Cardiac septum (tissue), 1 donor: Measurements from ENCODE around the gene EPHA8. TPM values are rescaled to one million over a fixed set of nuclear protein-coding genes. Genes with fewer than 3 reads are reported as not detected.

Source experiments
- DNase-seq: peaks from one replicate; pipeline ENCODE4 v3.0.0-alpha.2; 2020; ENCODE audit warnings: low spot score
- intact Hi-C: fragments of 100-400 bp; cut with DNase I; formaldehyde crosslinking; loops from one replicate; pipeline ENCODE4 v1.14.0; 2022
- long read RNA-seq: library from polyadenylated mRNA; unstranded; transcript quantifications from one replicate; pipeline ENCODE4 v2.0.0, GENCODE V29; 2021
- total RNA-seq: library from RNA; stranded (reverse); fragmentation: NEBNext Ultra II Directional; extraction: Animal tissue kit (Norgen Biotek cat#: 25700); gene quantifications from one replicate; pipeline ENCODE4 v1.2.1, GENCODE V29; 2021
- donor health status: DM: no; HTN: no; CAD: no.

The EPHA8 gene
- total RNA-seq = not detected
- long read RNA-seq = 0 reads

DNA sequence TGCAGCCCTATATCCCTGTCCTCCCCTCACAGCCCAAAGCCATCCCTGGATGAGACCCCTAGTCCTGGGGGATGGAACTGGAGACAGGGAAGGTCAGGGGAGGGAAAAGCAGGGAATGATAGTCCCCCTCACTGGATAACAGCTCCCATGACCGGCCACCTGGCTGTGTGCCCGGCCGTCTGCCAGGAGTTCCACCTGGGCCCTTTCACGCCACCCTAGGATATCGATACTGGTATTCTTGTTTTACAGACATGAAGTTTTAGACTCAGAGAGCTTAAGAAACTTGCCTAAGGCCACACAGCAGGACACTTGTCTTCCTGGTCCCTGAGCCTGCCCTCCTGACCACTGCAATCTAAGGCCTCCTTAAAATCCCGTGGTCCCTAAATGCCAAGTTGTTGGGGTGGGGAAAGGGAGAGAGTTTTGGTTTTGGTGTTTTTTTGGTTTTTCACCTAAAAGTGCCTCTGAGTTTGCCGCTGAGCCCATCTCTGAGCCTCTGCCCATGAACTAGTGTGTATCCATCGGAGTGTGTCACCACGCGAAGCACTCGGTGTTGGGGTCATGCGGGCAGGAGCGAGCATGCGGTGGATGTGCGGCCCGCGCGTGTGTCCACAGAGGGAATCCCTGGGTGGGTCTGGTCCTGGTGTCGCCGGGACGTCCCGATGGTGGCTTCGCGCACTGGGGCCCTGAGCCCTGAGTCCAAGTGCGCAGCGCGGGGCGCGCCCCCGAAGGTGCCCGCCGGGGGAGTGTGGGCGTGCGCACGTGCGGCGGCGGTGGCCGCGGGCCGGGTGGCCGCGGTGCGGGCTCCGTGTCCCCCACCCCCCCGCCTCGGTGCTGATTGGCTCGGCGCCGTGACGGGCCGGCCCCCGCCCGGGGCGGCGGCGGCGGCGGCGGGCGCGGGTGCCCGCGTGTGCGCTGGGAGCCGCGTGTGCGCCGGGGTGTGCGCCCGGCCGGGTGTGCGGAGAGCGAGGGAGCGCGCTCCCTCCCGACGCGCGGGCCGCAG is at the start of gene EPHA8:
Gene EPHA8 (plus strand): TSS at position 906 of the 1,000 bp plus-strand sequence. CDS start 147 bp downstream, outside the sequence.
- intact Hi-C loops = no loop called here
- DNase-seq = no peak

DNA sequence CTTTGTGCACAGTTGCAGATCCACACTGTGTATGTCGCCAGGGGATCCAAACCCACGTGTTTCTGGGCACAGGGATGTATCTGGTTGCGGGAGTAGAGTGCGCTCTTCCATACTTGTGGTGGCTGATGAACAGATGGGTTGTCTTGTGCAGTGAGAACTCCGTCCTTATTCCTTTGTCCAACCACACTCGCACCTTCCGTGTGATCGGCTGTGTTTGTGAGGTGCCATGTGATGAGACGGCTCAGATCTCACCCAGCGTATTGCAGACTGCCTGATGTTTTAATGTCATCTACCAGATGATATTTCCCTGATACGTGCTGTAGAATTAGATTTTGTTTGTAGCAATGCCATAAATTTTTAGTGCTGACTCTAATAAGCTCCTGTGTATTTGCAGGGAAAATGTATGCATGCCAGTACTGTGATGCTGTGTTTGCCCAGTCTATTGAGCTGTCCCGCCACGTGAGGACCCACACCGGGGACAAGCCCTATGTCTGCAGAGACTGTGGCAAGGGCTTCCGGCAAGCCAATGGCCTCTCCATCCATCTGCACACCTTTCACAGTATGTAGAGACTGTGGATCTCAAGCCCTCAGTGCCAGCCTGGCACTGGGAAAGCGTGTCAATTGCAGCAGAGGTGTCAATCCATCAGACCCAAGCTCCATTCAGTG is 46.2 kb upstream of the EPHA8 start:
- intact Hi-C loops = no loop called here
- no peak for DNase-seq

DNA sequence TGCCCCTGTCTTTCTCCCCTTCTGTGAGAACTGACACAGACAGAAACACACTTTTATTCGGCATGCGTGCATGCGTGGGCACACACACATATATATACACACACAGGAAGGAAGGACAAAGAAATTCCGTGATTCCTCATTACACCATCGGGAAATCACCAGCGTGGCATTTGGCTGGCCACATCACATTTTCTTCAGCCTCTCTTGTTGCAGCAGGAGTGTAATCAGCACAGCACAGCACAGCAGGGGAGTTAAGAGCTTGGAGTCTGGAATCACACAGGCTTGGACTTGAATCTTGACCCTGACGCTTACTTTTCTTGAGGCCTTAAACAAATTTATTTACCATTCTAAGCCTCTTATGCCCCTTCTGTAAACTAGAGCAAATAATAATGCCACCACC is 45.3 kb upstream of the EPHA8 start:
- intact Hi-C loops = no loop called here
- DNase-seq = no peak

DNA sequence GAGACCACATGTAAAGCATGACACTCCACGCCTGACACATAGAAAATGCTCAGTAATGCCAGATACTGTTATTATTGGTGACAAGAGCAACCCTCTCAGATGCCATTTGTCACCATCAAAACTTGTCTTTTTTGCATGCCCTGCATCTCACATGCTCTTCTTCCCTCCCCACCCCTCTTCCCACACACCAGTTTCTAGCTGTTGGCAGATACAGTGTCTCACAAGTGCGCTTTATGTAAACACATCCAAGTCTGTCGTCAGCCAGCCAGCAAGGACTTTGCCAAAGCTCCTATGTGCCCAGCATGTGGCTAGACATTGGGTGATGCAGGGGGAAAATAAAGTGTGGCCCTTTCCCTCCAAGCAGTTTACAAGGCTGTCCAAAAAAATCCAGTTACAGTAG is 44.9 kb upstream of the EPHA8 start:
- no peak for DNase-seq
- intact Hi-C loops = no loop called here

DNA sequence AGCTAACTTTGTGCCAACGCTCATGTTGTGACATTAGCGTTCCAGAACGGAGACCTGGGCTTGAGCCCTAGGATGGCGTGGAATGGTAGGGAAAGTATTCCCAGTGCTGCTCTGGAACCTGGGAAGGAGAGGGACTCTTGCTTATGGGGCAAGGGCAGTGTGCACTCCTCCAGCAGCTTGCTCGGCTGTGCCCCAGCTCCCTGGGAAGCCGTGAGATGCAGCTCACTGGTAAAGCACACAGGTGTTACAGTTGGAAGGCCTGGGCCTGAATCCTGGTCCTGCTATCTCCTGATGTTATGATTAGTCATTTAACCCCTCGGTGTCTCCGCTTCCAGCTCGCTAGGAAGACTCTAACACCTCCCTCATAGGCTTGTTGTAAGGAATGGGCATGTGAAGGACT is 42.4 kb upstream of the EPHA8 start:
- intact Hi-C loops = no loop called here
- DNase-seq = no peak

DNA sequence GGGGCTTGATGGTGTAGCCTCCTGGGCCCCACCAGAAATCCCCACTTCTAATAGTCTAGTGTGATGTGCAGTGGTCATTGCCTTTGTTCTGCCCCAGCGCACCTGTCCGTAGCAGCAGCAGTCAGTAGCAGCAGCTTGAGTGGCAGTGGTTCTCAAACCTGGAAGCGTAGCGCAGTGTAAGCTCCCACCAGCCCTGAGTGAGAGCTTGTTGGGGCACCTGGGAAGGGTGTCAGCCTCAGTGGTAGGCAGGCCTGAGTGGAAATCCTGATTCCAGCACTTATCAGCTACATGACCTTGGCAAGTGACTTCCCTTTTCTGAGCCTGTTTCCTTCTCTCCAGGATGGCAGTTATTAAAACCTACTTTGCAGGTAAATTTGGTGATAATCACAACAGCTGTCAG is 41.6 kb upstream of the EPHA8 start:
- no peak for DNase-seq
- intact Hi-C loops = no loop called here

DNA sequence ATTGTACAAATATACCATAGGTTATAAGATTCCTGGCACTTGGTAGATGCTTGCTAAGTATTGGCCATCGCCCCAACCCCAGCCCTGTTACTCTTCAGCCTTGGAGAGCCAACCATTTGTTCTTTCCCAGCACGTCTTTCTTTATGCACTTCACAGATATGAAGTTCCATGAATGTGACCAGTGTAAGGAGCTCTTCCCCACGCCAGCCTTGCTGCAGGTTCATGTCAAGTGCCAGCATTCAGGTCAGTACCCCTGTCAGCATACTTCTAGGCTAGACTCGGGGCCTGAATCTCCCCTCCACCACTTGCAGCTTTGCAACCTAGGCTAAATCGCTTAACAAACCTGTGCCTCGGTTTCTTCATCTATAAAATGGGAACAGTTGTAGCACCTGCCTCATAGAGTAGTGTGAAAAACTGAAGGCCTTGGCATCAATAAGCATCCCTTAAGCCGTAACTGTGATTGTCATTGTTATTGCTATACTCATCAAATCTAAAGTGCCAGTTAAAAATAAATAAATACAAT is 41.0 kb upstream of the EPHA8 start:
- intact Hi-C loops = no loop called here
- no peak for DNase-seq

DNA sequence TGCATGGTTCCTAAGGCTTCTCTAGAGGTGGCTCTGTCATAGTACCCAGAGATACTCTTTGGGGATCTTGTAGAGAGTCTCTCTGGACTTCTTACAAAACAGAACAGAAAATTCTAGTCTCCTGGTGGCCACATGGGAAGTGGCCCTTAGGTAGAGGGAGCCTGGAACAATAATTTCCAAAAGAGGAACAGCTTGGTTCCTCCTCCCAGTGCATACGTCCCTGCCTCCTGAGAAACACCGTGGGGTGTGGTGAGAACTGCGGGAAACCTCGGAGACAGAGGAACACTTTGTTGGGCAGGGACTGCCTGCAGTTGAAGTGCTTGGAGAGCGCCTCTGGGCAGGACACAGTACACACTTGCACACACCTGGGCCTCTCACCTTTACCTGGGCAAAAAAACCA is 38.8 kb upstream of the EPHA8 start:
- no peak for DNase-seq
- intact Hi-C loops = no loop called here

DNA sequence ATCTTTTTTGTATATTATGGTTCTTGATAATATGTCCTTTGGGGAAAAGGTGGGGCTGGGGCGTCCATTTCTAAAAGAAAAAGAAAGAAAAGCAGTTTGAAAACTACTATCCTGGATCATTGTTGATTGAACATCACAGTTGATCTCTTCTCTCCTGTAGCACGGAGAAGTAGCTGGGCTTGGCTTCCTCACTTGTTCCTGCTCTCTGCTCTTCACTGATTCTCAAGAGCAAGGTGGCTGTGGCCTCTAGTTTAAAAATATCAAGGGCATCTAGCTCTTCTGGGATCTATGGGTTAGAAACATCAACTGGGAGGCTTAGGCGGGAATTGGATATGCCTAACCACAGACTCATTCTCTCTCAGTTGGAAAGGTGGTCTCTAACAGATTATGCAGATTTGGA is 38.1 kb upstream of the EPHA8 start:
- intact Hi-C loops = loop anchor here (5.0 kb wide), 1 partner anchor 117 kb away; the partner anchor contains the start of gene C1QC
- no peak for DNase-seq

DNA sequence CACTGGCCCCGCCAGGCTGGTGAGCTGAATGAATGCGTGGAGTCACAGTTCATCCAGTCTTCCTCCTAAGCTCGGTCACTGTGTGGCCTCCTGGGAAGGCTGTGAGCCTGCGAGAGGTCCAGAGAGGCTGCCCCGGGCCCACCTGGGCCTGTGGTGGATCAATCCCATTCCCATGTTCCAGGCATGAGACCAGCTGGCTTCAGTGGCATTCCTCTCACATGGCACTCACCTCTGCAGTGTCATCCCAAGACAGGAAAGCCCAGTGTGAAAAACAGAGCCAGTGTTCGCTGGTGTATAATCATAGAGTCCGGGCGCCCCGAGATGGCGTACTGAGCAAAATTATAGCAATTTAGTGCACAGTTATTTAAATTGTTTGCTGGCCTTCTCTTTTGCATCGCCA is 37.6 kb upstream of the EPHA8 start:
- no peak for DNase-seq
- intact Hi-C loops = loop anchor here (5.0 kb wide), 1 partner anchor 117 kb away; the partner anchor contains the start of gene C1QC

DNA sequence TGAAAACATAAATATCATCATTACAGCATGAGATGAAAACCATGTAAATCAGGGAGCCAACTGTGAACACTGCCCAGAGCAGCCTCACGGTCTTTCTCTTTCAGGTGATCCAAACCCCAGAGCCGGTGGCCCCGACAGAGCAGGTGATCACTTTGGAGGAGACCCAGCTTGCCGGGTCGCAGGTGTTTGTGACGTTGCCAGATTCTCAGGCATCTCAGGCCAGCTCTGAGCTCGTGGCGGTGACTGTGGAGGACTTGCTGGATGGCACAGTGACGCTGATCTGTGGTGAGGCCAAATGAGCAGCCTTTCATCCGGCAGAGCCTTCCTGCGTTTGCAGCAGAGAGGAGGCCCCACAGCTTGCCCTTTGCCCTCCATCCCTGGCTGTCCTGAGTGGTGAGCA is 37.2 kb upstream of the EPHA8 start:
- intact Hi-C loops = loop anchor here (5.0 kb wide), 1 partner anchor 116 kb away; the partner anchor contains the start of gene C1QC
- no peak for DNase-seq

DNA sequence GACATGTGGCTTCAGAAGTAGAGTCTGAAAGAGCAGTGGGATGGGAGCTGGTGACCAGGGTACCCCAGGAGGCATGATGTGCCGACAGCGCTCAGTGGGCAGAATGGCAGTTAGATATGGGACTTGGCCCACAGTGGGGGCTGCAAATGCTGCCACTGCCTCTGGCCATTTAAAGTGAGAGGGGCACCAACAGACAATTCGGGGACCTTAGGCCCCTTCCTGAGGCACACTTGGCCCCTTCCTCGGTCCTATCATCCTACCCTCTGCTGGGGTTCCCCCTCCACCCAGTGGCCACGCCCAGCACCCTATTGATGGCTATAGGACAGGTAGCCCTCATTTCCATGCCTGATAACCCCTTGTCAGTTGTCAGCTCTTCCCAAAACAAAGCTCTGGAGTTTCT is 36.6 kb upstream of the EPHA8 start:
- DNase-seq = no peak
- intact Hi-C loops = loop anchor here (5.0 kb wide), 1 partner anchor 116 kb away; the partner anchor contains the start of gene C1QC

DNA sequence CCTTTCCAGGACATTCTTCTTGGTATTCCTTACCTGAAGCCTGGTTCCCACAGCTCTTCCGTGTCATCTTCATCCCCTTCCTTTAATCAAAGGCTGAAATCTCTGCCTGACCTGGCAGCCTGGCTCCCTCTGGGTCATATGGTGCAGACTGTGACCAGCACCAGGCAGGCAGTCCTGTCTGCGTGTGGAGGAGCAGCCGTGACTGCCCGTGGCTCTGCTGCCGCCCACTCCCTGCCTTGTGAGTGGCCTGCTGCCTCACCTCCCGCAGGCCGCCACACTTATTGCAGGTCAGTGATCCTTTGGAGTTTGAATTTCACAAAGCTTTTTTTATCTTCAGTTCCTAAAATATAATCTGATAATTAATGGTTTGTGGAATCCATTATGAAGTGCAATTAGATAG is 36.2 kb upstream of the EPHA8 start:
- DNase-seq = peak; percentile 26
- intact Hi-C loops = loop anchor here (5.0 kb wide), 1 partner anchor 115 kb away; the partner anchor contains the start of gene C1QC

DNA sequence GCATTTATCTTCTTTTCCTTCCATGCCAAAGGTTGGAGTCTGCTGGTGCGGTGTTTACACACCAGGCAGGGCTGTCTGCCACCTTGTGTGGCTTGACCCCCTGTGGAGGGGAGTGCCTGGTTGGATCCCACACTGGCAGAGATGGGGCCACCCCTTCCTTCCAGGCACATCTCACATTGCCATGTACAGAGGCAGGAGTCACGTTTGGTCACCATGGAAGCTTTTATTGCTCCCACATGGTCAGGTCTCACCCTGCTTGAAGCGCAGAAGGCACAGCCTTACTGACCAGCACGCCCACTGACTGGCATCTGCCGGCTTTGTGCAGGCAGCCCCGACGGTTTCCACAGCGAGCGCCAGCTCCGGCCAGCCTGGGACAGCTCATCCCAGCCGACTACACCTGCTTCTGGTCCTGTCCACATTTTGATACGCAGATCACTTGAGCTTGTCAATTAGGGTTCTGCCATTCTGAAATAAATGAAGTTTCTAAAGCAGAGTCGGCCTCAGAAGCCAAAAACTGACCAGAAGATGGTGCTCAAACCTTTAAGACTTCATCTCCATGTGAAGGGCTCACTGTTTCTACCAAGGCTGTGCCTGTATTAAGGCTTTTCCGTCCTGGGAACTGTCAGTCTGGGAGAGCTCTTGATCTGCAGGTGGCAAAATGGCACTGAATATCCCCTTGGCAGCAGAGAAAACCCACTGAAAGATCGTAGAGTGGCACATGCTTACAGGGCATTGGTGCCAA is 35.6 kb upstream of the EPHA8 start:
- peak; percentile 53 for DNase-seq
- intact Hi-C loops = loop anchor here (5.0 kb wide), 1 partner anchor 115 kb away; the partner anchor contains the start of gene C1QC

DNA sequence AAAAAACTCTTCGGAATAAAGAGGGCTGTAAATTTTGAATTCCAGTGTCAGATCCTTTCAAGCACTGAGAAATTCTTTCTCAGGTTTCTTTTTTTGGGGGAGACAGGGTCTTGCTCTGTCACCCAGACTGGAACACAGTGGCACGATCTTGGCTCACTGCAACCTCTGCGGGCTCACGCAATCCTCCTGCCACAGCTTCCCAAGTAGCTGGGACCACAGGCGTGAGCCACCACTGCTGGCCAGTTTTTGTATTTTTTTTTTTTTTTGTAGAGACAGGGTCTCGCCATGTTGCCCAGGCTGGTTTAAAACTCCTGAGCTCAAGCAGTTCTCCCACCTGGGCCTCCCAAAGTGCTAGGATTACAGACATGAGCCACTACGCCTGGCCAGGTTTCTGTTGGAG is 34.8 kb upstream of the EPHA8 start:
- intact Hi-C loops = loop anchor here (5.0 kb wide), 1 partner anchor 114 kb away; the partner anchor contains the start of gene C1QC
- DNase-seq = peak; percentile 4

DNA sequence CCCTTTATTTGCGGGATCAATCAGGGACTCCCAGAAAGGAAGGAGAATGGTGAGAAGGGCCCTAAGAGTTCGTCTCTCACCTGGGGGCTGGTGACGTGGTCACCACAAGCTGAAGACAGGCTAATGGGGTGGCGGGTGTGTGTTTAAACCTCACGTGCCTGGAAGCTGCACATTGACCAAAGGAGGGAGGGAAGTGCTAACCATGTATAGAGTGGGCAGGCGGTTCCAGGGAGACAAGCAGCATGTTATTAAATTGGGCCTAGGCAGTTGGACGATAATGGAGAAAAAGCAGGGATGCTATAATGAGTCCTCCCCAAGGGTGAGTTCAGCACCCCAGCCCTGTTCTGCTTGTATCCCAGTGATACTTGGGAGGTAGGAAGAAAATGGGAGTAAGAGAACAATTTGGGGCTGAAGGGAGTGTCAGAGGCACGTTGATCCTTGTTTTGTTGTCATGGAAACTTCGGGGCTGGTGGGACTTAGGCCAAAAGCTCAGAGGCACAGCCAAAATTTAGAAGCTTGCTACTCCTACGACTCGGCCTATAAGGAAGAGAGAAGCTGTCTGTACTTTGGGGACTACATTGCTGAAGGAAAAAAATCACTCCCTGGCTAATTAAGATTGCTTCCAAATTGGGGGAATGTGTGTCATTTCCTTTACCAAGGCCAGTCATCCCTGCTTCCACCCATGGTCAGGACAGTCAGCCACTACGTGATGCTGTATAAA is 33.2 kb upstream of the EPHA8 start:
- DNase-seq = peak; percentile 35
- intact Hi-C loops = loop anchor here (5.0 kb wide), 1 partner anchor 112 kb away; the partner anchor contains the start of gene C1QC

DNA sequence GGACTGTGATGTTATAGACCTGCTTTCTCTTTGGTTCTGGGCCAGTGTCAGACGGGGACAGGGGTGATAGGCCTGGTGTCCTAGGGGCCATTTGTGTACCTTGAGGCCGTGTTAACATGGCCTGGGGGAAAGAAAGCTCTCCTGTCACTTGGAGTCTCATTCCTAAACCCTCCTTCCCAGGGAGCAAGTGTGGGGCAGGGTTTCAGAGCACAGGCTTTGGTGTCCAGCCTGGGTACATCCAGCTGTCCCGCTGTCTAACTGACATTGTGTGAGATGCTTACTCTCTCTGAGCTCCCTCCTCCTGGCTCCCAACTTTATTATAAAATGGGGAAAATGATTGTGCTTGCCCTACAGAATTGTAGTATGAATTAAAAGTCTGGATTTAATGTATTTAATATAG is 32.6 kb upstream of the EPHA8 start:
- intact Hi-C loops = no loop called here
- no peak for DNase-seq

DNA sequence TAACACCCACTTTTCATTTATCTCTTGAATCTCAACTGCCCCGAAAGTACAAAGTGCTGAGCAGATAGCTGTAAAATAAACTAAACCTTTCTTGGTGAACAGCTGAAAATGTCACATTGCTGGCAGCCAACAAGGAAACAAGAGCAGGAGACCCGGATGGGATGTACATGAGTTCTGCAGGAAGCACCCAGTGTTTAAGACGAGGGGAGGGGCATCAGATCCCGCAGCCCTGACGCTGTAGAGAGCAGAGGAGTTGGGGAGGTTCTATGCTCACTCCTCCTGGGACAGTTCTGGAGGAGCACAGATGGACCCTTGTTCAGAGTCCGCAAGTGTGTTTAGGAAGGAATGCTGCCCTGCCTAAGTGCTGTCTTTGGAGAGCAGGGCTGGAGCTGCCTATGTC is 32.0 kb upstream of the EPHA8 start:
- intact Hi-C loops = no loop called here
- no peak for DNase-seq
